GM21723 (cell line): ENCODE data around the gene EIF4E1B.

Experiments used
- ATAC-seq: cut with Tn5 transposase; IDR thresholded peaks from one replicate; pipeline ENCODE4 v1.9.1; 2021; ENCODE audit warnings: mild to moderate bottlenecking, moderate library complexity; ENCODE audit not compliant: unreplicated experiment

The EIF4E1B gene

GRCh38 chr5:176603091-176603490 is 27.4 kb upstream of the EIF4E1B start:
- no peak for ATAC-seq

- ATAC-seq: no peak
These were observed 24.4 kb upstream of the EIF4E1B start for GRCh38 chr5:176606032-176606431.

DNA sequence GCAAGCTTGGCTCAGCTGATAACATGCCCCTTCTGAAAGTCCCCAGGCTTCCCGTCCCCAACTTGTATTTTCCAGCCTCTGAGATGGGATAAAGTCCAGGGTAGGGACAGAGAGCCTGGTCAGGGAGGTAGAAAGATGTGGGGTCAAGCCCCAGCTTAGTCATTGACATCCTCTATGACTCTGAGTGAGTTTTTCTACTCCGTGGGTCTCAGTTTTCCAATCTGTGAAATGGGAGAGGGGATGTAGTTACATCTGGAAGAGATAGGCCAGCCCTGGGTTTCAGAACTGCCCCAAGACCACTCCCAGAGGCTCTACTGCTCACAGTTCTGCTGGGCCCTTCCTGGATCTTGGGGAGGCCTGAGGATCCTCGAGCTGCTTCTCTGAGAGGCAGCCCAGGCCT is 23.6 kb upstream of the EIF4E1B start:
- no peak for ATAC-seq

- ATAC-seq: no peak
These were observed 22.3 kb upstream of the EIF4E1B start for GRCh38 chr5:176608142-176608705.

DNA sequence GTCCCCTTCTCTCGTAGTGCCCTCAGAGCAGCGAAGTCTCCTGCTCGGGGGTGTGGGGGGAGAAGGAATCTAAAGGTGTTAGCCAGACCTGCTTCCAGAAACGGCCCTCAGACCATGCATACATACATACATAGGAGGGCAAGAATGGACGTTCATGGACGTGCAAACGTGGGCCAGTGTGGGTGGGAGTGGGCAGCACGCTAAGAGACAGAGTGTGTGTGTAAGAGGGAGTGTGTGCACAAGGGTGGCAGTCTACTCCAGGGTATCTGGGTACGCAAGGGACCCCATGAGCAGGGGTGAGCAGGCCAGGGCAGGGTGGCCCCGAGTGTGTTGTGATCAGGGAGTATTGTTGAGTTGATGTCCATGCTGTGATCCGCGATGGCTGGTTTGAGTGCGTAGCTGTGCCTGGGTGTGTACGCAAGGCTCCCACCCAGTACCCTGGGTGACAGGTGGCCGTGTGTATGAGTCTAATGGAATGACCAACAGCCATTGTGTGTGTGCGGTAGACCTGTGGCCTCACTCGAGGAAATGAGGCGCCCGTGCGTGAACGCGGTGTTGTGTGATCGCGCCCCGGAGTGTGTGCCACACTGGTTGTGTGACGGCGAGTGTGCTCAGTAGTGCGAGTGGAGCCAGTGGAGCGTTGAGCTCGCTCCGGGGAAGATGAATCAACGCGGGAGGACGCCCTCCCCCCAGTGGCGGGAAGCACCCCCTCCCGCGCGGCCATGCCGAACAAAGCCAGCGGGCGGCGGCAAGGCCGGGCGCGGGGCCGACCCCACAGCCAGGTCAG is 21.3 kb upstream of the EIF4E1B start:
- ATAC-seq: peak; percentile 23

- ATAC-seq: peak; percentile 74
These were observed 20.6 kb upstream of the EIF4E1B start, which contains the start of gene GPRIN1 for GRCh38 chr5:176609724-176610434. TSS of gene GPRIN1 (minus strand) at chr5:176610156. CDS start at chr5:176599834, 10,322 bp downstream.

DNA sequence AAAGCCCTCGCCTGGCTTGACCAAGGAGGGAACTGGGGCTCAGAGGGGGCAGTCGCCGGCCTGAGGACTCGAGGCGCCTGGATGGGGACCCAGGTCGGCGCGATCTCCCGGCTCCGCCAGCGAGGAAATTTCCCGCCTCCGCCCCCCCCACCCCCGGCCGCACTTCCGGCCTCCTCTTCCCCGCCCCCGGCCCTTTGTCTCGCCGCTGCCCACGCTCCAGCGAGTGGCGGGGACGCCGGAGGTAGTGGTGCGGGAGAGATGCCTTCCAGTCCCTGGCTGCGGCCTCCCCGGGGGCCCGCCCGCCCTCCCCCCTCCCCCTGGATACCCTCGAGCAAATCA is 20.1 kb upstream of the EIF4E1B start:
- peak; percentile 11 for ATAC-seq

GRCh38 chr5:176611435-176611834 is 19.0 kb upstream of the EIF4E1B start:
- no peak for ATAC-seq

DNA sequence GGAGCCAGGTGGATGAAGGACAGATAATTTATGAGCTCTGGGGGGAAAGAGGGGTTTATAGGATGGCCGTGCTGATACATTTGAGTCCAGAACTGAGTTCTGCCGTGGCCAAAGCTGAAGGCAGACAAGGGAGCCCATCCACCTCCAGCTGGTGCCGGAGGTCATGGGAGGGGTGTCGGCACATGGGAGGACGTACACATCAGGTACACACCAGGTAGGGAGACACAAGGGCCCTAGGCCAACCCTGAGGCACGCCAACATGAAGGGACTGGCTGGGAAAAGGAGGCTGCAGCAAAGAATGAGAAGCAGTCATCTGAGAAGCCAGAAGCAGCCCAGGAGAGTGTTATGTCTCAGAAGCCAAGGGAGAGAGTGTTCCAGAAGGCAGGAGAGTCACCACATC is 18.5 kb upstream of the EIF4E1B start:
- no peak for ATAC-seq

DNA sequence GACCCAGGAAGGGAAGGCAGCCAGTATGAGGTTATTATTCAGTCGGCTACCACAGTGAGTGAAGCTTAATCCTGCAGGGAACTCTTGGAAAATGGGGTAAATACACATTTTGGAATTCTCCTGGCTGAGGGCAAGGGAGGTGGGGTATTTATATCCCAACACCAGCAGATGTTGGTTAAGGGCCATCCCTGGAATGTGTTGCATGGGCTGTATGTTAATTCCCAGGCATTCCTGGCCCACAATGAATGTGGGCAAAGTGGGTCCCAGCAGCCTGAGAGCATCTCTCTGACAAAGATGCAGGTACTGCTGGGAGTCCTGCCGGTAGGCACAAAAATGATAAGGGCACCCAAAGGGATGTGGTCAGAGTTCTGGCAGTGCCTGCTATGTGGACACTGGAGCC is 17.6 kb upstream of the EIF4E1B start:
- no peak for ATAC-seq

DNA sequence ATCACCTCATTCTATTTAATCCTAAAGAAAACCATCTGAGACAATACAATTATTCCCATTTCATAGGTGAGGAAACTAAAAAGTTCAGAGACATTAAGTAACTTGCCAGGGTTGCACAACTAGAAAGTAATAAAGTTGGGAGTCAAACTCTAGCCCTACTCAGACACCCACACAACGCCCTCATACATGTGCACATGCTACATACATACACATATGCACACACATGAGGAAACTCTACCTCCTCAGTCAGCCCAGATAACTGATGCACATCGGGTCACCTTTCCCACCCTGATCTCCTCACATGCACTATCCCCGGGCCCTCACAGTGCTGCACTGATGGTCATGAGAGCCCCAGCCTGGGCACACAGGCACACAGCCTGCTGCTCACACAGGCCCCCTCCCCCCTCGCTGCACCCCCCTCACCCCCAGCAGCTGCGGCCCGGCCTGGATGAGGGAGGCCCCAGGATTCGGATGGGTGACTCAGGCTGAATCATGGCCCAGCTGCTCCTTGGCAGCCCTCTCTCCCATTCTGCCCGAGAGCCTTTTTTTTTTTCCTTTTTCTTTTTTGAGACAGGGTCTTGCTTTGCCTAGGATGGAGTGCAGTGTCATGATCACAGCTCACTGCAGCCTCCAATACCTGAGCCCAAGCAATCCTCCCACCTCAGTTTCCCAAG is 15.5 kb upstream of the EIF4E1B start:
- no peak for ATAC-seq

DNA sequence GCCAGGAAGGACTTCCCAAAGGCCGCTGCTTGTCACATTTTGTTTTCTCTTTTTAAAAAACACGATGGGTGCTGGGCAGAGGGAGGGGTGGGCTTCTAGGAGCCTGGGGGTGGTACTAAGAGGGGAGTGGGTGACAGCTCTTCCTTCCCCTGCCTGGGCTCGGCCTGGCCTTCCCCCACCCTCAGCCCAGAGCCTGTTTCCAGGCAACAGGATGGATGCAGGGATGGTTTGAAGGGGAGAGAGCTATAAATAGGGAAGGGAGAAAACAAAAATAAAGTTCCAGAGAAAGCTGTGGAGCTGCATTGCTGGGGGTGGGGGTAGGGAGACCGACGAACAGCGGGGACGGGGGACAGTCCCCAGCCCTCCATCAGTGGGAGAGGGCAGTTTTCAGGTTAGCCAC is 14.0 kb upstream of the EIF4E1B start:
- ATAC-seq: no peak

DNA sequence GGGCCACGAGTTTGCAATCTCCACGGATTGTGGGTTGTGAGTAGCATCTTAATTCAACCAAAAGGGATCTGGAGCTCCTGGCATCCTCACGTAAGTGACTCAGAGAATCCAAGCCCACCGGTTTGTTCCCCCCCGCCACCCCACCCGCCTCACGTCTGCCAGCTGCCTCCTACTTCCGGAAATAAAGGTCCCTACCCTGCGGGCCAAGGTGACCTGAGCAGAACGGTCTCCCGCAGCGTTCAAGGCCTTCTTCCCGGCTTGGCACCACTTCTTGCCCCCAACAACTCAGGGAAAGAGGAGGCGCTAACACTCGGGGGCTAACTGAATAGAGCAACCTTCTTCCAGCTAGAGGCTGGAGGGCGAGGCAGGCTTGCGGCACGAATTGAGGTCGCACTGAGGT is 11.7 kb upstream of the EIF4E1B start:
- ATAC-seq: no peak

DNA sequence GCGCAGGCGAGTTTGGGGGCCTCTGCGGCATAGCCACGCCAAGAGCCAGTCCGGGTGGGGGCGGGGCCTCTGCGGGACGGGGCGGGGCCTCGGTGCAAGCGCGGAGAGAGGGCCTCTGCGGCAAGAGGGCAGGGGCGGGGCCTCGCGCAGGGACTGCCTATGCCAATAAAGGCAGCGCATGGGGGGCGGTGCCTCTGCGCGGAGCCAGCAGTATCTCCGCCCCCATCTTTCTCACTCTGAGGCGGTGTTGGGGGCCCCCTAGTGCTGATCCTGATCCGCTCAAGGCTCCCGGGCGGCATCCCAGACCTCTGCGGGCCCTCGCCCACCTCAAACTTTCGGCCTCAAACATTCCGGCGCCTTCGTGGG is 11.3 kb upstream of the EIF4E1B start:
- ATAC-seq: peak; percentile 90

- ATAC-seq: no peak
These were observed 10.7 kb upstream of the EIF4E1B start for GRCh38 chr5:176619569-176620332.

GRCh38 chr5:176620333-176620981 is 10.0 kb upstream of the EIF4E1B start:
- ATAC-seq: no peak

- no peak for ATAC-seq
These were observed 8.8 kb upstream of the EIF4E1B start for GRCh38 chr5:176621661-176622079.

- no peak for ATAC-seq
These were observed 6.3 kb upstream of the EIF4E1B start for GRCh38 chr5:176624142-176624541.

- ATAC-seq: no peak
These were observed 5.5 kb upstream of the EIF4E1B start for GRCh38 chr5:176624938-176625337.

DNA sequence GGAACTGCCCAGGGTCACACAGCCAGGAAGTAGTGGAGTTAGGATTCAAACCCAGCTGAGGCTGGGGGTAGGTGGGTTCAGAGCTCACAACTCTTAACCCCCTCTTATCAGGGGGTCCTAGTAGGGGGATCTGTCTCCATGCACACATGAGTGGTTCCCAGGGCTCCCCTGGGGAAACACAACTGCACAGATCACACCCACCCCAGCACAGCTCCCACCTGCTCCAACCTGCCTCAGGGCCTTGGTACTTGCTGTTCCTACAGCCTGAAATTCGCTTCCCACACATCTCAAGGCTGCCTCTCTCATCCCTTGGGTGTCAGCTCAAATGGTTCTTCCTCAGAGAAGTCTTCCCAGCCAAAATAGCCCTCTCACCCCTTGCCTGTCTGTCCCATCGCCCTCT is 5.0 kb upstream of the EIF4E1B start:
- ATAC-seq: no peak
